WTC11 (cell line): ENCODE measurements around the gene SFT2D3.

ENCODE experiments used
- CREB1 ChIP-seq: sonication (generic); formaldehyde crosslinking; IDR thresholded peaks from 2 replicates; pipeline ENCODE4 v1.8.0; 2023; ENCODE audit warnings: mild to moderate bottlenecking, missing genetic modification reagents
- ETV6 ChIP-seq: sonication (generic); formaldehyde crosslinking; IDR thresholded peaks from 2 replicates; pipeline ENCODE4 v1.8.1; 2022; ENCODE audit warnings: mild to moderate bottlenecking, missing genetic modification reagents
- NR3C1 ChIP-seq: sonication (generic); formaldehyde crosslinking; conservative IDR thresholded peaks from 2 replicates; pipeline ENCODE4 v1.8.1; 2023; ENCODE audit warnings: low read depth, mild to moderate bottlenecking, missing genetic modification reagents
- ZNF219 ChIP-seq: sonication (generic); formaldehyde crosslinking; IDR thresholded peaks from 2 replicates; pipeline ENCODE4 v1.8.0; 2023; ENCODE audit warnings: missing genetic modification reagents, mild to moderate bottlenecking, borderline replicate concordance
- TF ChIP-seq, protein P1 (sequence below): fragments of 200-600 bp; IDR thresholded peaks from 2 replicates; pipeline ENCODE4 v1.8.0; 2022; ENCODE audit warnings: antibody characterized with exemption
- TF ChIP-seq, protein P2 (sequence below): sonication (generic); formaldehyde crosslinking; IDR thresholded peaks from 2 replicates; pipeline ENCODE4 v1.8.0; 2022; ENCODE audit warnings: mild to moderate bottlenecking, missing genetic modification reagents
- TF ChIP-seq, protein P3 (sequence below): sonication (generic); formaldehyde crosslinking; IDR thresholded peaks from 2 replicates; pipeline ENCODE4 v1.8.1; 2022; ENCODE audit warnings: low read depth, mild to moderate bottlenecking, moderate library complexity, missing genetic modification reagents, borderline replicate concordance
- TF ChIP-seq, protein P4 (sequence below): sonication (generic); formaldehyde crosslinking; IDR thresholded peaks from 2 replicates; pipeline ENCODE4 v1.8.1; 2023; ENCODE audit warnings: mild to moderate bottlenecking, missing genetic modification reagents, moderate library complexity
- TF ChIP-seq, protein P5 (sequence below): sonication (generic); formaldehyde crosslinking; IDR thresholded peaks from 2 replicates; pipeline ENCODE4 v1.8.1; 2022; ENCODE audit warnings: low read depth, missing genetic modification reagents, borderline replicate concordance

DNA sequence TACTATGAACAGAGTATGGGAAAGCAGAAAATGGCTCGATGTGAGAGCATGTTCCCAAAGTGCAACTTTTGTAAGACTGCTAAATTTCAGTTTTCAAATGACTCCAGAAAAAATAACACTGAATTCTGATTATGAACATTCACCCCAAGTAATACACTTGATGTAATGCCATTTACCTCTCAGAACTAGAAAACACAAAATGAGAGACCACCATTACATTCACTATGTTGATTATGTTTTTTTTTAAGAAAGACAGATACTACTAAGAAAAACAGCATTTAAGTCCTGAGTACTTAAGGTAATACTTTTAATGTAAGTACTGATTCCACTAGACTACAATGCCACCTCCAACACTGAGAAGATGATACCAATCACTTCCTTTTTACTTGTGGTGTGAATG is 38.5 kb downstream of the SFT2D3 start:
- TF ChIP-seq, protein P1, sequence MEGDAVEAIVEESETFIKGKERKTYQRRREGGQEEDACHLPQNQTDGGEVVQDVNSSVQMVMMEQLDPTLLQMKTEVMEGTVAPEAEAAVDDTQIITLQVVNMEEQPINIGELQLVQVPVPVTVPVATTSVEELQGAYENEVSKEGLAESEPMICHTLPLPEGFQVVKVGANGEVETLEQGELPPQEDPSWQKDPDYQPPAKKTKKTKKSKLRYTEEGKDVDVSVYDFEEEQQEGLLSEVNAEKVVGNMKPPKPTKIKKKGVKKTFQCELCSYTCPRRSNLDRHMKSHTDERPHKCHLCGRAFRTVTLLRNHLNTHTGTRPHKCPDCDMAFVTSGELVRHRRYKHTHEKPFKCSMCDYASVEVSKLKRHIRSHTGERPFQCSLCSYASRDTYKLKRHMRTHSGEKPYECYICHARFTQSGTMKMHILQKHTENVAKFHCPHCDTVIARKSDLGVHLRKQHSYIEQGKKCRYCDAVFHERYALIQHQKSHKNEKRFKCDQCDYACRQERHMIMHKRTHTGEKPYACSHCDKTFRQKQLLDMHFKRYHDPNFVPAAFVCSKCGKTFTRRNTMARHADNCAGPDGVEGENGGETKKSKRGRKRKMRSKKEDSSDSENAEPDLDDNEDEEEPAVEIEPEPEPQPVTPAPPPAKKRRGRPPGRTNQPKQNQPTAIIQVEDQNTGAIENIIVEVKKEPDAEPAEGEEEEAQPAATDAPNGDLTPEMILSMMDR: no peak
- TF ChIP-seq, protein P2, sequence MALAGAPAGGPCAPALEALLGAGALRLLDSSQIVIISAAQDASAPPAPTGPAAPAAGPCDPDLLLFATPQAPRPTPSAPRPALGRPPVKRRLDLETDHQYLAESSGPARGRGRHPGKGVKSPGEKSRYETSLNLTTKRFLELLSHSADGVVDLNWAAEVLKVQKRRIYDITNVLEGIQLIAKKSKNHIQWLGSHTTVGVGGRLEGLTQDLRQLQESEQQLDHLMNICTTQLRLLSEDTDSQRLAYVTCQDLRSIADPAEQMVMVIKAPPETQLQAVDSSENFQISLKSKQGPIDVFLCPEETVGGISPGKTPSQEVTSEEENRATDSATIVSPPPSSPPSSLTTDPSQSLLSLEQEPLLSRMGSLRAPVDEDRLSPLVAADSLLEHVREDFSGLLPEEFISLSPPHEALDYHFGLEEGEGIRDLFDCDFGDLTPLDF: no peak
- TF ChIP-seq, protein P3, sequence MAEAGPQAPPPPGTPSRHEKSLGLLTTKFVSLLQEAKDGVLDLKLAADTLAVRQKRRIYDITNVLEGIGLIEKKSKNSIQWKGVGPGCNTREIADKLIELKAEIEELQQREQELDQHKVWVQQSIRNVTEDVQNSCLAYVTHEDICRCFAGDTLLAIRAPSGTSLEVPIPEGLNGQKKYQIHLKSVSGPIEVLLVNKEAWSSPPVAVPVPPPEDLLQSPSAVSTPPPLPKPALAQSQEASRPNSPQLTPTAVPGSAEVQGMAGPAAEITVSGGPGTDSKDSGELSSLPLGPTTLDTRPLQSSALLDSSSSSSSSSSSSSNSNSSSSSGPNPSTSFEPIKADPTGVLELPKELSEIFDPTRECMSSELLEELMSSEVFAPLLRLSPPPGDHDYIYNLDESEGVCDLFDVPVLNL (CRISPR knock-in tag): no peak
- TF ChIP-seq, protein P4, sequence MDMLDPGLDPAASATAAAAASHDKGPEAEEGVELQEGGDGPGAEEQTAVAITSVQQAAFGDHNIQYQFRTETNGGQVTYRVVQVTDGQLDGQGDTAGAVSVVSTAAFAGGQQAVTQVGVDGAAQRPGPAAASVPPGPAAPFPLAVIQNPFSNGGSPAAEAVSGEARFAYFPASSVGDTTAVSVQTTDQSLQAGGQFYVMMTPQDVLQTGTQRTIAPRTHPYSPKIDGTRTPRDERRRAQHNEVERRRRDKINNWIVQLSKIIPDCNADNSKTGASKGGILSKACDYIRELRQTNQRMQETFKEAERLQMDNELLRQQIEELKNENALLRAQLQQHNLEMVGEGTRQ (CRISPR knock-in tag): no peak
- TF ChIP-seq ETV6 (CRISPR knock-in tag): no peak
- TF ChIP-seq, protein P5, sequence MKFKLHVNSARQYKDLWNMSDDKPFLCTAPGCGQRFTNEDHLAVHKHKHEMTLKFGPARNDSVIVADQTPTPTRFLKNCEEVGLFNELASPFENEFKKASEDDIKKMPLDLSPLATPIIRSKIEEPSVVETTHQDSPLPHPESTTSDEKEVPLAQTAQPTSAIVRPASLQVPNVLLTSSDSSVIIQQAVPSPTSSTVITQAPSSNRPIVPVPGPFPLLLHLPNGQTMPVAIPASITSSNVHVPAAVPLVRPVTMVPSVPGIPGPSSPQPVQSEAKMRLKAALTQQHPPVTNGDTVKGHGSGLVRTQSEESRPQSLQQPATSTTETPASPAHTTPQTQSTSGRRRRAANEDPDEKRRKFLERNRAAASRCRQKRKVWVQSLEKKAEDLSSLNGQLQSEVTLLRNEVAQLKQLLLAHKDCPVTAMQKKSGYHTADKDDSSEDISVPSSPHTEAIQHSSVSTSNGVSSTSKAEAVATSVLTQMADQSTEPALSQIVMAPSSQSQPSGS (CRISPR knock-in tag): no peak
- TF ChIP-seq CREB1: no peak
- no peak for TF ChIP-seq ZNF219 (CRISPR knock-in tag)
- TF ChIP-seq NR3C1 (CRISPR knock-in tag): no peak
